HG03457 (cell line): ENCODE data around the gene C16orf92.
"Not testable (repeated sequence)": the region's sequence is repeated elsewhere in the genome, so short reads cannot be mapped to it uniquely, and the experiment has no call there.

Experiments
- ATAC-seq: cut with Tn5 transposase; IDR thresholded peaks from one replicate; pipeline ENCODE4 v1.9.1; 2021; ENCODE audit warnings: moderate number of reproducible peaks; ENCODE audit not compliant: unreplicated experiment

The C16orf92 gene

GRCh38 chr16:30003670-30004423 is 19.2 kb upstream of the C16orf92 start:
- ATAC-seq: no peak

- ATAC-seq: no peak
These were observed 18.6 kb upstream of the C16orf92 start for GRCh38 chr16:30004424-30004776.

- ATAC-seq: no peak
These were observed 18.2 kb upstream of the C16orf92 start for GRCh38 chr16:30004811-30005242.

- ATAC-seq: no peak
These were observed 17.5 kb upstream of the C16orf92 start for GRCh38 chr16:30005341-30006094.

GRCh38 chr16:30006095-30006473 is 16.9 kb upstream of the C16orf92 start:
- ATAC-seq: no peak

GRCh38 chr16:30006659-30007377 is 16.2 kb upstream of the C16orf92 start:
- ATAC-seq: no peak

GRCh38 chr16:30007378-30007895 is 15.6 kb upstream of the C16orf92 start:
- ATAC-seq: no peak

- no peak for ATAC-seq
These were observed 13.7 kb upstream of the C16orf92 start for GRCh38 chr16:30009085-30009862.

GRCh38 chr16:30009990-30010843 is 12.8 kb upstream of the C16orf92 start:
- no peak for ATAC-seq

GRCh38 chr16:30010844-30011713 is 11.9 kb upstream of the C16orf92 start, which contains the start of gene DOC2A:
Gene DOC2A, minus strand, starts transcription at chr16:30011027. Its CDS starts 805 bp downstream, at chr16:30010222.
- ATAC-seq: no peak

GRCh38 chr16:30011714-30012504 is 11.1 kb upstream of the C16orf92 start:
- no peak for ATAC-seq

- ATAC-seq: not testable (repeated sequence)
These were observed 10.4 kb upstream of the C16orf92 start for GRCh38 chr16:30012598-30012997.

GRCh38 chr16:30015450-30015849 is 7.5 kb upstream of the C16orf92 start:
- not testable (repeated sequence) for ATAC-seq

GRCh38 chr16:30016555-30017276 is 6.3 kb upstream of the C16orf92 start:
- ATAC-seq: no peak

GRCh38 chr16:30017277-30017656 is 5.7 kb upstream of the C16orf92 start:
- ATAC-seq: no peak

- ATAC-seq: not testable (repeated sequence)
These were observed 5.1 kb upstream of the C16orf92 start for GRCh38 chr16:30017937-30018336.

GRCh38 chr16:30018731-30019158 is 4.3 kb upstream of the C16orf92 start:
- no peak for ATAC-seq
